H1 (cell line): ENCODE measurements around the gene OR56A1. TPM values are rescaled to one million over a fixed set of nuclear protein-coding genes. Genes with fewer than 3 reads are reported as not detected.

Experiments used
- CTCF ChIA-PET: fragments of 300-600 bp; sonication (Branson Sonifier 250); formaldehyde crosslinking; loops from one replicate; lab custom pipeline; 2021; ENCODE audit not compliant: partially characterized antibody; lab: Charles Lee
- POLR2A ChIA-PET: fragments of 300-600 bp; sonication (Branson Sonifier 250); formaldehyde crosslinking; loops from one replicate; lab custom pipeline; 2021; ENCODE audit warnings: inconsistent platforms; ENCODE audit not compliant: partially characterized antibody; lab: Charles Lee
- DNase-seq, 2 experiments: peaks; one replicate each; pipeline versions ENCODE4 v3.0.0 to v3.0.0-alpha.2; 2010 to 2022; ENCODE audit warnings: low spot score in 2 of 2, low read depth in 1 of 2, mixed read lengths in 1 of 2
- FAIRE-seq: peaks from 2 replicates; lab custom pipeline; 2011; peaks lifted over from hg19 to GRCh38; lab: Jason Lieb, UNC
- H2AFZ ChIP-seq: 2 replicates; pipeline ENCODE4 v1.8.1; 2012; ENCODE audit warnings: low read length, inconsistent platforms
- H2AK5ac ChIP-seq: 2 replicates; pipeline ENCODE4 v1.6.1; 2013; ENCODE audit warnings: low read depth, low read length
- H2BK120ac ChIP-seq: replicated peaks from 2 replicates; pipeline ENCODE3; 2013; ENCODE audit warnings: low read depth, low read length, inconsistent platforms
- H2BK12ac ChIP-seq: 2 replicates; pipeline ENCODE4 v1.6.1; 2013; ENCODE audit warnings: low read depth, low read length
- H2BK15ac ChIP-seq: 2 replicates; pipeline ENCODE4 v1.6.1; 2013; ENCODE audit warnings: low read length
- H2BK20ac ChIP-seq: 2 replicates; pipeline ENCODE4 v1.6.1; 2013; ENCODE audit warnings: low read length
- H2BK5ac ChIP-seq: 2 replicates; pipeline ENCODE4 v1.6.1; 2013; ENCODE audit warnings: low read depth, low read length
- H3K14ac ChIP-seq: 2 replicates; pipeline ENCODE4 v1.6.1; 2013; ENCODE audit warnings: inconsistent platforms; ENCODE audit not compliant: insufficient read length
- H3K18ac ChIP-seq: 2 replicates; pipeline ENCODE4 v1.6.1; 2013; ENCODE audit warnings: low read length; ENCODE audit errors: extremely low read depth
- H3K23ac ChIP-seq: 2 replicates; pipeline ENCODE4 v1.6.1; 2013; ENCODE audit warnings: inconsistent platforms; ENCODE audit not compliant: insufficient read length
- H3K23me2 ChIP-seq: 2 replicates; pipeline ENCODE4 v1.6.1; 2013; ENCODE audit warnings: low read depth, low read length
- H3K27ac ChIP-seq: 2 replicates; pipeline ENCODE4 v1.6.1; 2011; ENCODE audit warnings: low read depth, low read length, inconsistent platforms
- H3K27me3 ChIP-seq, 4 experiments: replicated peaks in 1 of 4; 1 replicate in 1 of 4; 2 replicates in 3 of 4; pipeline versions ENCODE4 v1.6.1 to v1.8.1; 2011 to 2013; ENCODE audit warnings: low read length in 3 of 4, mild to moderate bottlenecking in 3 of 4, inconsistent platforms in 2 of 4, mixed read lengths in 2 of 4, moderate library complexity in 1 of 4; ENCODE audit not compliant: control insufficient read depth in 3 of 4, insufficient read depth in 3 of 4; ENCODE audit errors: extremely low read depth in 1 of 4
- H3K36me3 ChIP-seq, 4 experiments: 2 replicates each; pipeline versions ENCODE4 v1.6.1 to v1.8.1; 2011 to 2013; ENCODE audit warnings: mild to moderate bottlenecking in 4 of 4, low read length in 3 of 4, moderate library complexity in 2 of 4, control low read depth in 1 of 4, inconsistent platforms in 1 of 4; ENCODE audit not compliant: insufficient read depth in 4 of 4, control insufficient read depth in 2 of 4
- H3K4ac ChIP-seq: replicated peaks from 2 replicates; pipeline ENCODE3; 2013; ENCODE audit warnings: low read length, low read depth, mixed read lengths, inconsistent platforms; ENCODE audit not compliant: insufficient read length
- H3K4me1 ChIP-seq, 4 experiments: replicated peaks in 1 of 4; 1 replicate in 1 of 4; 2 replicates in 3 of 4; pipeline versions ENCODE4 v1.6.1 to v1.8.1; 2011 to 2013; ENCODE audit warnings: low read length in 3 of 4, inconsistent platforms in 2 of 4, mixed read lengths in 1 of 4; ENCODE audit not compliant: insufficient read depth in 4 of 4, control insufficient read depth in 3 of 4
- H3K4me2 ChIP-seq, 2 experiments: 2 replicates each; pipeline versions ENCODE4 v1.6.1 to v1.8.1; 2011 to 2013; ENCODE audit warnings: low read depth in 2 of 2, low read length in 2 of 2, control low read depth in 1 of 2, inconsistent platforms in 1 of 2, mild to moderate bottlenecking in 1 of 2; ENCODE audit not compliant: insufficient read depth in 1 of 2
- H3K4me3 ChIP-seq, 4 experiments: fragments of 200-600, 300-600 bp in 1 of 4; sonication (generic), shearing (Covaris generic), sonication (Bioruptor Twin) in 1 of 4; 2 replicates each; pipeline versions ENCODE4 v1.5.1 to v1.8.1; 2011 to 2016; ENCODE audit warnings: low read length in 4 of 4, low read depth in 3 of 4, control low read depth in 2 of 4, inconsistent platforms in 2 of 4, mild to moderate bottlenecking in 2 of 4, mixed read lengths in 1 of 4, moderate library complexity in 1 of 4; ENCODE audit not compliant: insufficient read depth in 2 of 4; ENCODE audit errors: extremely low read depth in 1 of 4
- H3K56ac ChIP-seq: replicated peaks from 2 replicates; pipeline ENCODE3; 2013; ENCODE audit warnings: low read depth, mild to moderate bottlenecking, mixed read lengths, low read length, inconsistent platforms; ENCODE audit not compliant: insufficient read length
- H3K79me1 ChIP-seq: 2 replicates; pipeline ENCODE4 v1.6.1; 2013; ENCODE audit warnings: low read depth, low read length, control low read depth
- H3K79me2 ChIP-seq, 2 experiments: 2 replicates each; pipeline versions ENCODE4 v1.6.1 to v1.8.1; 2012 to 2013; ENCODE audit warnings: low read length in 2 of 2, mild to moderate bottlenecking in 2 of 2, inconsistent platforms in 1 of 2; ENCODE audit not compliant: insufficient read depth in 2 of 2, control insufficient read depth in 1 of 2
- H3K9ac ChIP-seq, 4 experiments: replicated peaks in 1 of 4; 1 replicate in 1 of 4; 2 replicates in 3 of 4; pipeline versions ENCODE4 v1.6.1 to v1.8.1; 2011 to 2013; ENCODE audit warnings: low read depth in 3 of 4, low read length in 3 of 4, control low read depth in 2 of 4, mild to moderate bottlenecking in 2 of 4, moderate library complexity in 2 of 4, inconsistent platforms in 1 of 4; ENCODE audit errors: extremely low read depth in 1 of 4
- H3K9me3 ChIP-seq, 2 experiments: 2 replicates each; pipeline versions ENCODE4 v1.6.1 to v1.8.1; 2012 to 2013; ENCODE audit warnings: mild to moderate bottlenecking in 2 of 2, moderate library complexity in 2 of 2, control low read depth in 1 of 2, inconsistent platforms in 1 of 2, low read depth in 1 of 2, low read length in 1 of 2, mixed read lengths in 1 of 2; ENCODE audit not compliant: insufficient read depth in 2 of 2
- H4K20me1 ChIP-seq, 2 experiments: replicated peaks in 1 of 2; 2 replicates each; pipeline versions ENCODE3 to v1.8.1; 2011 to 2013; ENCODE audit warnings: inconsistent platforms in 2 of 2, low read length in 2 of 2, mild to moderate bottlenecking in 1 of 2; ENCODE audit not compliant: insufficient read depth in 2 of 2, control insufficient read depth in 1 of 2
- H4K5ac ChIP-seq: 2 replicates; pipeline ENCODE4 v1.6.1; 2013; ENCODE audit warnings: low read length, low read depth, mixed read lengths, inconsistent platforms; ENCODE audit not compliant: insufficient read length
- H4K8ac ChIP-seq: 2 replicates; pipeline ENCODE4 v1.8.0; 2013; ENCODE audit warnings: mild to moderate bottlenecking, moderate library complexity, low read length, inconsistent platforms; ENCODE audit not compliant: insufficient read depth; ENCODE audit errors: extremely low read depth
- H4K91ac ChIP-seq: replicated peaks from 2 replicates; pipeline ENCODE3; 2013; ENCODE audit warnings: low read length, mixed read lengths, inconsistent platforms; ENCODE audit not compliant: insufficient read length
- ASH2L ChIP-seq: fragments of 200-600, 300-600 bp; sonication (generic); IDR thresholded peaks from one replicate; pipeline ENCODE4 v1.7.1; 2017; ENCODE audit warnings: low read length
- ATF3 ChIP-seq: IDR thresholded peaks from 2 replicates; pipeline ENCODE4 v1.6.1; 2011; ENCODE audit warnings: low read depth, mild to moderate bottlenecking, low read length; ENCODE audit not compliant: insufficient read depth
- CBX5 ChIP-seq: fragments of 300-800, 300-1000 bp; sonication (generic); IDR thresholded peaks from 2 replicates; pipeline ENCODE4 v1.7.1; 2016; ENCODE audit warnings: antibody characterized with exemption, low read length, low read depth
- CTBP2 ChIP-seq: IDR thresholded peaks from 2 replicates; pipeline ENCODE4 v1.7.0; 2011; ENCODE audit warnings: borderline replicate concordance, mild to moderate bottlenecking, moderate library complexity, mixed read lengths, low read length; ENCODE audit not compliant: insufficient read depth, insufficient read length
- EP300 ChIP-seq, 2 experiments: IDR thresholded peaks; 1 replicate in 1 of 2; 2 replicates in 1 of 2; pipeline ENCODE4 v1.6.1; 2011 to 2012; ENCODE audit warnings: low read depth in 2 of 2, low read length in 2 of 2, mild to moderate bottlenecking in 2 of 2, borderline replicate concordance in 1 of 2, inconsistent platforms in 1 of 2, moderate library complexity in 1 of 2
- EZH2 ChIP-seq: fragments of 200-600 bp; sonication (generic); IDR thresholded peaks from 2 replicates; pipeline ENCODE4 v1.7.1; 2012; ENCODE audit warnings: low read depth, mild to moderate bottlenecking, moderate library complexity, low read length, inconsistent platforms; ENCODE audit not compliant: severe bottlenecking
- NRF1 ChIP-seq: IDR thresholded peaks from 2 replicates; pipeline ENCODE4 v1.6.1; 2011; ENCODE audit warnings: mild to moderate bottlenecking, low read depth, low read length, improper control_type of control experiment
- PHF8 ChIP-seq: fragments of 200-600 bp; sonication (generic); conservative IDR thresholded peaks from 2 replicates; pipeline ENCODE4 v1.7.1; 2012; ENCODE audit warnings: low read depth, mild to moderate bottlenecking, inconsistent platforms, low read length, moderate library complexity
- POU5F1 ChIP-seq: IDR thresholded peaks from 2 replicates; pipeline ENCODE4 v1.6.1; 2011; ENCODE audit warnings: low read depth, mild to moderate bottlenecking, low read length, moderate library complexity
- RBBP5 ChIP-seq: IDR thresholded peaks from 2 replicates; pipeline ENCODE4 v1.7.1; 2012; ENCODE audit warnings: low read depth, mild to moderate bottlenecking, inconsistent platforms, low read length, moderate library complexity, borderline replicate concordance
- SIN3A ChIP-seq, 2 experiments: IDR thresholded peaks in 1 of 2; conservative IDR thresholded peaks in 1 of 2; 2 replicates each; pipeline ENCODE4 v1.6.1; 2011 to 2012; ENCODE audit warnings: low read length in 2 of 2, improper control_type of control experiment in 1 of 2, low read depth in 1 of 2, mild to moderate bottlenecking in 1 of 2
- TAF7 ChIP-seq: optimal IDR thresholded peaks from 2 replicates; pipeline ENCODE3; 2011; ENCODE audit warnings: low read depth, mild to moderate bottlenecking, inconsistent platforms, low read length, moderate library complexity, borderline replicate concordance
- ZNF274 ChIP-seq: IDR thresholded peaks from 2 replicates; pipeline ENCODE4 v1.7.0; 2012; ENCODE audit warnings: low read length, borderline replicate concordance; ENCODE audit errors: extremely low read depth
- WGBS, 2 experiments: shearing (Covaris generic) in 1 of 2; methylation state at CpG; one replicate each; pipeline versions ENCODE4 v1.1.6 to v1.1.7; 2013 to 2015; ENCODE audit warnings: low lambda C conversion rate in 2 of 2, mixed read lengths in 2 of 2, inconsistent platforms in 1 of 2, low coverage in 1 of 2, missing lambda C conversion rate in 1 of 2; ENCODE audit not compliant: insufficient replicate concordance in 2 of 2, insufficient coverage in 1 of 2, insufficient read length in 1 of 2; ENCODE audit errors: extremely low coverage in 1 of 2, missing lambda C conversion rate in 1 of 2; 5-methylcytosine and 5-hydroxymethylcytosine counted together
- polyA plus RNA-seq, 7 experiments: library from polyadenylated mRNA; depleted of rRNA in 3 of 7; stranded (reverse) in 5 of 7; unstranded in 2 of 7; fragments of >200 nt in 5 of 7; fragments of 200-250 nt in 2 of 7; gene quantifications; 1 replicate in 5 of 7; 2 replicates in 1 of 7; 4 replicates in 1 of 7; pipeline versions ENCODE4 v1.2.1 to v1.2.3, GENCODE V29; 2011 to 2013; ENCODE audit warnings: missing spikeins in 2 of 7, mixed read lengths in 2 of 7
- total RNA-seq: library from RNA; stranded (reverse); fragmentation: NEBNext Ultra II Directional; extraction: Animal tissue kit (Norgen Biotek cat#: 25700); gene quantifications from 2 replicates; pipeline ENCODE4 v1.2.1, GENCODE V29; 2021

Gene OR56A1
- total and polyA plus RNA-seq, 2 of the 8 experiments (the other 6 are each of a cell fraction or from before 2014, with no cell fraction given), result 0.02 to 0.09 TPM

DNA sequence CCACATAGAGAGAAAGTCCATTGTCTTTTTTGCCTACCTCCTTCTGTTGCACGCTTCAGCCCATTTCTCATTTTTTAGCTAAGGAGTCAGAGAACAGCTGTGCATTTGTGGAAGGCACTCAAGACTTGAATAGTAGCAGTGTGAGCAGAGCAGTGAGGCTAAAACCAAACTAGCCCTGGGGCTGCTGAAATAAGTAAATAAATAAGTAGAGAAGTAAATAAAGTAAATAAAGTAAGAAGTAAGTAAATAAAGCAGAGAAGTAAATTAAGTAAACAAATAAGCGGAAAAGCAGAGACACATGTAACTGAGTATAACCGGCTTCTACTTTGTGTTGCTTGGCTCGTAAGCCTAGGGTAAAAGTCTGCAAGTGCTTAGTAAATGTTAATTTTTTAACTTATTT, 41.4 kb downstream of the OR56A1 start:
- no peak overlapping the region for H2BK120ac ChIP-seq
- no peaks in the 10 kb centered on the region for H3K9me3 ChIP-seq
- no peak overlapping the region for H2AFZ ChIP-seq
- no peak overlapping the region for H3K27ac ChIP-seq
- H4K8ac ChIP-seq, result no peak overlapping the region
- H3K79me2 ChIP-seq, result no peaks in the 10 kb centered on the region
- no peak overlapping the region for H2BK20ac ChIP-seq
- no peaks in the 10 kb centered on the region for H3K36me3 ChIP-seq
- H4K20me1 ChIP-seq, result no peaks in the 10 kb centered on the region
- no peaks in the 10 kb centered on the region for H3K4me1 ChIP-seq
- CTCF ChIA-PET, result interaction anchor here (2.3 kb wide), 1 partner anchor 373 kb away, joined by 6 read pairs; no protein-coding TSS in a partner anchor
- no peak overlapping the region for H2BK5ac ChIP-seq
- H3K4me2 ChIP-seq, result no peak overlapping the region
- no peak overlapping the region for H3K4ac ChIP-seq
- H3K9ac ChIP-seq, result no peak overlapping the region
- H3K18ac ChIP-seq, result no peak overlapping the region
- no peak overlapping the region for H2BK15ac ChIP-seq
- WGBS, 2 experiments, result 87% methylated on average over 4 of the region's 4 CpGs; no CpG with 5 or more reads in 1 of the 2 experiments
- no peak overlapping the region for H2AK5ac ChIP-seq
- H3K14ac ChIP-seq, result no peak overlapping the region
- DNase-seq, result no peak
- no peak overlapping the region for H2BK12ac ChIP-seq
- no peaks in the 10 kb centered on the region for H3K79me1 ChIP-seq
- no peak overlapping the region for H4K5ac ChIP-seq
- no peaks in the 10 kb centered on the region for H3K23me2 ChIP-seq
- H3K27me3 ChIP-seq, result no peaks in the 10 kb centered on the region
- POLR2A ChIA-PET, result no interaction called here
- H3K23ac ChIP-seq, result no peak overlapping the region
- H4K91ac ChIP-seq, result no peak overlapping the region
- FAIRE-seq, result no peak
- H3K4me3 ChIP-seq, result no peak overlapping the region
- no peak overlapping the region for H3K56ac ChIP-seq
- TF ChIP-seq SIN3A (conservative IDR thresholded peaks at IDR 0.05 in 1 of 2, IDR thresholded peaks at IDR 0.05 in 1 of 2; ENCODE audit: low read depth in 1 of 2, low read length in 2 of 2) (no peak), EP300 (IDR thresholded peaks at IDR 0.05; ENCODE audit: borderline replicate concordance in 1 of 2, low read depth in 2 of 2, low read length in 2 of 2) (no peak), POU5F1 (no peak), NRF1 (no peak), PHF8 (no peak), CBX5 (no peak), TAF7 (no peak), ASH2L (no peak), ZNF274 (no peak), CTBP2 (no peak), EZH2 (no peak), RBBP5 (no peak), ATF3 (no peak)
